ENCODE data around the gene CIC. TPM values are rescaled to one million over a fixed set of nuclear protein-coding genes. Genes with fewer than 3 reads are reported as not detected.
A peak's percentile ranks its signal among the peaks of the same experiment; 100 is the strongest.

CIC gene
- total RNA-seq, 1 donor from 2014 or later, result 96.5 TPM

- DNase-seq, result peak; percentile 92
- H3K4me1 Mint-ChIP-seq, result peaks cover 7% of the 10 kb centered on the region
- no peak overlapping the region for H3K27ac Mint-ChIP-seq
- peaks cover 42% of the 10 kb centered on the region for H3K36me3 Mint-ChIP-seq (ENCODE audit: low read depth)
- H3K4me3 Mint-ChIP-seq, result no peak overlapping the region
- ChIA-PET CTCF (interaction anchor here (0.7 to 3.6 kb wide), 7 partner anchors 11 to 214 kb away, joined by 3 to 26 read pairs (median 3); partner anchors contain the start of gene POU2F2), POLR2A (interaction anchor here (0.6 to 1.2 kb wide), 3 partner anchors 10 to 164 kb away, joined by 3 to 8 read pairs (median 4); partner anchors contain the start of gene POU2F2)
- no peaks in the 10 kb centered on the region for H3K27me3 Mint-ChIP-seq
- intact Hi-C loops (cut with micrococcal nuclease), result loop anchor here (1.0 kb wide), 6 partner anchors 13 to 215 kb away; no protein-coding TSS in a partner anchor
- no peaks in the 10 kb centered on the region for H3K9me3 Mint-ChIP-seq
- ATAC-seq (ENCODE audit: low read depth), result peak; percentile 98
- TF ChIP-seq CTCF (IDR thresholded peaks at IDR 0.05), result peak; percentile 90
These were observed 26.9 kb downstream of the CIC start for GRCh38 chr19:42295831-42296525.

GRCh38 chr19:42297039-42297438 is 28.0 kb downstream of the CIC start:
- intact Hi-C loops (cut with micrococcal nuclease), result no loop called here
- TF ChIP-seq CTCF (IDR thresholded peaks at IDR 0.05), result no peak
- POLR2A ChIA-PET, result interaction anchor here (1.1 to 1.2 kb wide), 2 partner anchors 12 to 164 kb away, joined by 3 to 4 read pairs; no protein-coding TSS in a partner anchor
- H3K36me3 Mint-ChIP-seq (ENCODE audit: low read depth), result peaks cover 31% of the 10 kb centered on the region
- peaks cover 16% of the 10 kb centered on the region for H3K4me1 Mint-ChIP-seq
- peak overlapping the region; percentile 59 for H3K27ac Mint-ChIP-seq
- CTCF ChIA-PET, result interaction anchor here (0.9 to 3.6 kb wide), 6 partner anchors 12 to 164 kb away, joined by 3 to 26 read pairs (median 5); partner anchors contain the start of gene POU2F2
- H3K27me3 Mint-ChIP-seq, result no peaks in the 10 kb centered on the region
- no peaks in the 10 kb centered on the region for H3K9me3 Mint-ChIP-seq
- no peak overlapping the region for H3K4me3 Mint-ChIP-seq
- ATAC-seq (ENCODE audit: low read depth) (no peak), DNase-seq (no peak)

GRCh38 chr19:42301646-42302203 is 32.7 kb downstream of the CIC start, which contains the start of gene PRR19:
Gene PRR19 (plus strand): TSS chr19:42302132. CDS start chr19:42309585, 7,453 bp downstream.
- intact Hi-C loops (cut with micrococcal nuclease), result loop anchor here (1.0 kb wide), 5 partner anchors 18 to 59 kb away; partner anchors contain the start of genes ERF, GSK3A and MEGF8
- CTCF ChIA-PET, result no interaction called here
- Mint-ChIP-seq H3K9me3 (no peaks in the 10 kb centered on the region), H3K27me3 (no peaks in the 10 kb centered on the region), H3K4me3 (peak within 1 kb of the TSS; percentile 84), H3K4me1 (peaks cover 25% of the 10 kb centered on the region), H3K36me3 (ENCODE audit: low read depth) (peaks cover 4% of the 10 kb centered on the region), H3K27ac (peak within 1 kb of the TSS; percentile 81)
- TF ChIP-seq CTCF (IDR thresholded peaks at IDR 0.05), result no peak
- DNase-seq (no peak), ATAC-seq (ENCODE audit: low read depth) (no peak)
- POLR2A ChIA-PET, result interaction anchor here (0.5 to 1.7 kb wide), 11 partner anchors 14 to 442 kb away, joined by 3 to 11 read pairs (median 5); partner anchors contain the start of gene RPS19

GRCh38 chr19:42303101-42303464 is 34.0 kb downstream of the CIC start:
- ChIA-PET POLR2A (interaction anchor here (0.5 to 1.7 kb wide), 13 partner anchors 17 to 443 kb away, joined by 3 to 9 read pairs (median 4); partner anchors contain the start of gene RPS19), CTCF (interaction anchor here (1.0 kb wide), 1 partner anchor 20 kb away, joined by 3 read pairs; no protein-coding TSS in a partner anchor)
- Mint-ChIP-seq H3K36me3 (ENCODE audit: low read depth) (peaks cover 2% of the 10 kb centered on the region), H3K4me3 (peak overlapping the region; percentile 84), H3K9me3 (no peaks in the 10 kb centered on the region), H3K27me3 (no peaks in the 10 kb centered on the region), H3K4me1 (peaks cover 25% of the 10 kb centered on the region), H3K27ac (peak overlapping the region; percentile 81)
- DNase-seq (no peak), ATAC-seq (ENCODE audit: low read depth) (no peak)
- intact Hi-C loops (cut with micrococcal nuclease), result no loop called here
- TF ChIP-seq CTCF (IDR thresholded peaks at IDR 0.05), result no peak

Data from activated B cell treated with CpG ODN at 0.5 μM for 24 hours (primary cell).